Measurements from ENCODE around the gene IFT74. TPM values are rescaled to one million over a fixed set of nuclear protein-coding genes. Genes with fewer than 3 reads are reported as not detected.
A peak's percentile ranks its signal among the peaks of the same experiment; 100 is the strongest.

The IFT74 gene
- total and polyA plus RNA-seq, 2 of the 13 experiments (the other 11 are each of a cell fraction or from before 2014, with no cell fraction given): 4.2 to 12.3 TPM

GRCh38 chr9:27033815-27034403 is 77.7 kb downstream of the IFT74 start:
- ATAC-seq: peak; percentile 79
- in situ Hi-C loops (cut with HindIII; ENCODE audit: extremely low pct_ligation_motif_present, low pct_unique_long_range_greater_than_20kb): loop anchor here (5.0 kb wide), 1 partner anchor 243 kb away; no protein-coding TSS in a partner anchor
- CTCF ChIA-PET (ENCODE audit: low intra/inter-chr PET ratio, low total read pairs): interaction anchor here (2.3 kb wide), 1 partner anchor 243 kb away, joined by 18 read pairs; no protein-coding TSS in a partner anchor

More at GRCh38 chr9:27033815-27034403, 77.7 kb downstream of the IFT74 start:
- no peak overlapping the region for H3K27ac ChIP-seq (ENCODE audit: extremely low read length, insufficient read depth, low read length)
- no peak overlapping the region for H3K4me3 ChIP-seq (replicated peaks in 1 of 3; ENCODE audit: insufficient read depth in 1 of 3, low read depth in 2 of 3, low read length in 3 of 3)
- TF ChIP-seq RCOR2 (CRISPR knock-in tag; IDR thresholded peaks at IDR 0.05) (no peak), RAD21 (CRISPR knock-in tag; IDR thresholded peaks at IDR 0.05) (peak; percentile 39; the same call in 1 of the 2 replicates), SMC3 (IDR thresholded peaks at IDR 0.05; ENCODE audit: low read length) (peak; percentile 73), GATA4 (IDR thresholded peaks at IDR 0.05; ENCODE audit: borderline replicate concordance, low read depth) (no peak), ZNF30 (CRISPR knock-in tag; IDR thresholded peaks at IDR 0.05) (no peak), STAG1 (CRISPR knock-in tag; IDR thresholded peaks at IDR 0.05) (peak; percentile 60), CENPT (CRISPR knock-in tag; IDR thresholded peaks at IDR 0.05; ENCODE audit: low read depth) (no peak), GMEB1 (CRISPR knock-in tag; IDR thresholded peaks at IDR 0.05; ENCODE audit: borderline replicate concordance) (no peak), CTCF (CRISPR knock-in tag; IDR thresholded peaks at IDR 0.05) (peak; percentile 70)
- intact Hi-C loops (cut with micrococcal nuclease; ENCODE audit: unreplicated experiment): loop anchor here (1.0 to 10.0 kb wide), 2 partner anchors 211 to 242 kb away; no protein-coding TSS in a partner anchor
- POLR2A ChIA-PET: no interaction called here
- no peaks in the 10 kb centered on the region for H3K79me2 ChIP-seq (ENCODE audit: insufficient read depth, low read length)
- no peak overlapping the region for H2AFZ ChIP-seq (ENCODE audit: low read length)
- H4K20me1 ChIP-seq (ENCODE audit: insufficient read depth, low read length): no peaks in the 10 kb centered on the region
- no peak overlapping the region for H3K4me2 ChIP-seq (ENCODE audit: low read depth, low read length)
- no peaks in the 10 kb centered on the region for H3K27me3 ChIP-seq (ENCODE audit: control insufficient read depth in 1 of 2, insufficient read depth in 2 of 2, low read length in 2 of 2)
- H3K36me3 ChIP-seq (replicated peaks in 1 of 2; ENCODE audit: control insufficient read depth in 1 of 2, insufficient read depth in 2 of 2, low read length in 2 of 2): no peaks in the 10 kb centered on the region
- peak; percentile 68 for FAIRE-seq
- 17% methylated on average over 4 of the region's 4 CpGs for WGBS (ENCODE audit: low lambda C conversion rate)
- DNase-seq (ENCODE audit: low spot score): peak; percentile 30
- H3K9me3 ChIP-seq (ENCODE audit: low read length): no peaks in the 10 kb centered on the region
- no peak overlapping the region for H3K9ac ChIP-seq (ENCODE audit: insufficient read depth, low read depth, low read length)
- no TSS peak for BruUV-seq (replicated peaks)
- H3K4me1 ChIP-seq (ENCODE audit: insufficient read depth, low read length): no peaks in the 10 kb centered on the region

Measured in HepG2 (cell line).